Measurements from ENCODE around the gene RNF150.

DNA sequence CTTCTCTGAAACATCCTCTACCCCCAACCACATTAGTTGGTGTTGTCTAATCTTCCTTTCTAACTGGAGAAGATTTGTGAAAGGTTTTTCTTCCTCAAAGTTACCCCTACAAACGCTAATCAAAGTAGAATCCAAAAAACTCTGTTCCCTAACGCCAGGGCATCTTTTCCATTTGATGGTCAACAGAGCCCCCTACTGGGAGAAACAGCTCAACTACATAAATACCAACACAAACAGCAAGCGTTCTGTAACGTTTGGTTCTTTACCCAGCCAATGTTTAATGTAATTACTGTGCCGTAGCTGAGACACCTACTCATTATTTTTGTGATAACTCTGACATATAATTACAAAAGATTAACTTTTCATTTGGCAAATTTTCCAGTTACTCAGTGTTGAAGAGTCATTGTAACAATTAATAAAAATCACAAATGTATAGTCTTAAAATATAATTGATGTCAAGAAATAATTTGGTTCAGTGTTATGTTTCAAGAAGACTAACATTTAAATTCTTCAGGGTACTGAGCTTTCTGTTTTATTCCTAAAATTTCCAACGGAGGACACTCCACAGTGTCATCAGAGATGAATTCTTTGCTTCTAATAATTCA, 282.1 kb downstream of the RNF150 start:
- TF ChIP-seq, protein P1, sequence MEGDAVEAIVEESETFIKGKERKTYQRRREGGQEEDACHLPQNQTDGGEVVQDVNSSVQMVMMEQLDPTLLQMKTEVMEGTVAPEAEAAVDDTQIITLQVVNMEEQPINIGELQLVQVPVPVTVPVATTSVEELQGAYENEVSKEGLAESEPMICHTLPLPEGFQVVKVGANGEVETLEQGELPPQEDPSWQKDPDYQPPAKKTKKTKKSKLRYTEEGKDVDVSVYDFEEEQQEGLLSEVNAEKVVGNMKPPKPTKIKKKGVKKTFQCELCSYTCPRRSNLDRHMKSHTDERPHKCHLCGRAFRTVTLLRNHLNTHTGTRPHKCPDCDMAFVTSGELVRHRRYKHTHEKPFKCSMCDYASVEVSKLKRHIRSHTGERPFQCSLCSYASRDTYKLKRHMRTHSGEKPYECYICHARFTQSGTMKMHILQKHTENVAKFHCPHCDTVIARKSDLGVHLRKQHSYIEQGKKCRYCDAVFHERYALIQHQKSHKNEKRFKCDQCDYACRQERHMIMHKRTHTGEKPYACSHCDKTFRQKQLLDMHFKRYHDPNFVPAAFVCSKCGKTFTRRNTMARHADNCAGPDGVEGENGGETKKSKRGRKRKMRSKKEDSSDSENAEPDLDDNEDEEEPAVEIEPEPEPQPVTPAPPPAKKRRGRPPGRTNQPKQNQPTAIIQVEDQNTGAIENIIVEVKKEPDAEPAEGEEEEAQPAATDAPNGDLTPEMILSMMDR (IDR thresholded peaks at IDR 0.05; ENCODE audit: low read depth, low read length, missing input control), result peak; percentile 82
- TF ChIP-seq RAD21 (IDR thresholded peaks at IDR 0.05) (peak; percentile 98), YY1 (IDR thresholded peaks at IDR 0.05) (no peak), TAF1 (conservative IDR thresholded peaks at IDR 0.05) (no peak), RXRA (IDR thresholded peaks at IDR 0.05) (no peak), JUND (IDR thresholded peaks at IDR 0.05) (no peak), FOXA1 (IDR thresholded peaks at IDR 0.05) (no peak), FOXA2 (IDR thresholded peaks at IDR 0.05) (no peak), SP1 (IDR thresholded peaks at IDR 0.05) (no peak), GABPA (IDR thresholded peaks at IDR 0.05 in 1 of 2, conservative IDR thresholded peaks at IDR 0.05 in 1 of 2) (no peak)
- TF ChIP-seq, protein P2, sequence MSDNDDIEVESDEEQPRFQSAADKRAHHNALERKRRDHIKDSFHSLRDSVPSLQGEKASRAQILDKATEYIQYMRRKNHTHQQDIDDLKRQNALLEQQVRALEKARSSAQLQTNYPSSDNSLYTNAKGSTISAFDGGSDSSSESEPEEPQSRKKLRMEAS (IDR thresholded peaks at IDR 0.05), result no peak
- TF ChIP-seq, protein P3, sequence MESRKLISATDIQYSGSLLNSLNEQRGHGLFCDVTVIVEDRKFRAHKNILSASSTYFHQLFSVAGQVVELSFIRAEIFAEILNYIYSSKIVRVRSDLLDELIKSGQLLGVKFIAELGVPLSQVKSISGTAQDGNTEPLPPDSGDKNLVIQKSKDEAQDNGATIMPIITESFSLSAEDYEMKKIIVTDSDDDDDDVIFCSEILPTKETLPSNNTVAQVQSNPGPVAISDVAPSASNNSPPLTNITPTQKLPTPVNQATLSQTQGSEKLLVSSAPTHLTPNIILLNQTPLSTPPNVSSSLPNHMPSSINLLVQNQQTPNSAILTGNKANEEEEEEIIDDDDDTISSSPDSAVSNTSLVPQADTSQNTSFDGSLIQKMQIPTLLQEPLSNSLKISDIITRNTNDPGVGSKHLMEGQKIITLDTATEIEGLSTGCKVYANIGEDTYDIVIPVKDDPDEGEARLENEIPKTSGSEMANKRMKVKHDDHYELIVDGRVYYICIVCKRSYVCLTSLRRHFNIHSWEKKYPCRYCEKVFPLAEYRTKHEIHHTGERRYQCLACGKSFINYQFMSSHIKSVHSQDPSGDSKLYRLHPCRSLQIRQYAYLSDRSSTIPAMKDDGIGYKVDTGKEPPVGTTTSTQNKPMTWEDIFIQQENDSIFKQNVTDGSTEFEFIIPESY (IDR thresholded peaks at IDR 0.05), result no peak
- TF ChIP-seq, protein P4, sequence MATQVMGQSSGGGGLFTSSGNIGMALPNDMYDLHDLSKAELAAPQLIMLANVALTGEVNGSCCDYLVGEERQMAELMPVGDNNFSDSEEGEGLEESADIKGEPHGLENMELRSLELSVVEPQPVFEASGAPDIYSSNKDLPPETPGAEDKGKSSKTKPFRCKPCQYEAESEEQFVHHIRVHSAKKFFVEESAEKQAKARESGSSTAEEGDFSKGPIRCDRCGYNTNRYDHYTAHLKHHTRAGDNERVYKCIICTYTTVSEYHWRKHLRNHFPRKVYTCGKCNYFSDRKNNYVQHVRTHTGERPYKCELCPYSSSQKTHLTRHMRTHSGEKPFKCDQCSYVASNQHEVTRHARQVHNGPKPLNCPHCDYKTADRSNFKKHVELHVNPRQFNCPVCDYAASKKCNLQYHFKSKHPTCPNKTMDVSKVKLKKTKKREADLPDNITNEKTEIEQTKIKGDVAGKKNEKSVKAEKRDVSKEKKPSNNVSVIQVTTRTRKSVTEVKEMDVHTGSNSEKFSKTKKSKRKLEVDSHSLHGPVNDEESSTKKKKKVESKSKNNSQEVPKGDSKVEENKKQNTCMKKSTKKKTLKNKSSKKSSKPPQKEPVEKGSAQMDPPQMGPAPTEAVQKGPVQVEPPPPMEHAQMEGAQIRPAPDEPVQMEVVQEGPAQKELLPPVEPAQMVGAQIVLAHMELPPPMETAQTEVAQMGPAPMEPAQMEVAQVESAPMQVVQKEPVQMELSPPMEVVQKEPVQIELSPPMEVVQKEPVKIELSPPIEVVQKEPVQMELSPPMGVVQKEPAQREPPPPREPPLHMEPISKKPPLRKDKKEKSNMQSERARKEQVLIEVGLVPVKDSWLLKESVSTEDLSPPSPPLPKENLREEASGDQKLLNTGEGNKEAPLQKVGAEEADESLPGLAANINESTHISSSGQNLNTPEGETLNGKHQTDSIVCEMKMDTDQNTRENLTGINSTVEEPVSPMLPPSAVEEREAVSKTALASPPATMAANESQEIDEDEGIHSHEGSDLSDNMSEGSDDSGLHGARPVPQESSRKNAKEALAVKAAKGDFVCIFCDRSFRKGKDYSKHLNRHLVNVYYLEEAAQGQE (IDR thresholded peaks at IDR 0.05), result no peak
- TF ChIP-seq, protein P5, sequence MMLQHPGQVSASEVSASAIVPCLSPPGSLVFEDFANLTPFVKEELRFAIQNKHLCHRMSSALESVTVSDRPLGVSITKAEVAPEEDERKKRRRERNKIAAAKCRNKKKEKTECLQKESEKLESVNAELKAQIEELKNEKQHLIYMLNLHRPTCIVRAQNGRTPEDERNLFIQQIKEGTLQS (IDR thresholded peaks at IDR 0.05), result no peak
